Measurements from ENCODE around the gene GNB1.

DNA sequence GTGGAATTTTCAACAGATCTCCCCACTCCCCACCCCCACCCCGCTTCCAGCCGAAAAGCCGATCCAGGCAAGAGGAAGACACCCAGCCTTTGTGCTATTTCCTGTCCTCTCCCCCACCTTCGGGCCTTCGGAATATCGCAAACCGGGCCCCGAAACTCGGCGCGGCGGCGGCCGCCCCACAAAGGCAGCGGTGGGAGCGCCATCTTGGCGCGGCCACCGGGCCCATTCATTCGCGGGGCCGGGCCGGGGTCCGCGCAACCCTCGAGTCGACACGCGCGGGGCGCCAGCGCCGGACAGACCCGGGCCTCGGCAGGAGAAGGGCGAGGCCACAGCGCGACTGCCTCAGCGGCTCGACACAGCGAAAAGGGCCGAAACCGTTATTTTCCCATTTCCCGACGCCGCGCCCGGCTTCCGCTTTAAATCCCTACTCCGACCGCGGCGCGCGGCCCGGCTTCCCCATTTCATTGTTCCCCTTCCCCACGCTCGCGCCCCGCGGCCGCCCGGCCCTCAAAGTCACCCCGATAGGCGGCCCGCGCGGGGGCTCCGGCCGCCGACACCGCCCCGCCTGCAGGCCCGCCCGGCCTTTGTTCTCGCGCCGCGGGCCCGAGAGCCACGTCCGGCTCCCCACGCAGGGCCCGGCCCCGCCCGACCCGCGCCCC lies 911 bp downstream of the GNB1 start:
- TF ChIP-seq ZFP30 (CRISPR knock-in tag; IDR thresholded peaks at IDR 0.05) (no peak), CREB5 (CRISPR knock-in tag; IDR thresholded peaks at IDR 0.05; ENCODE audit: low read depth) (no peak), ZNF8 (CRISPR knock-in tag; IDR thresholded peaks at IDR 0.05) (no peak), RARB (CRISPR knock-in tag; IDR thresholded peaks at IDR 0.05) (no peak), TOX (CRISPR knock-in tag; IDR thresholded peaks at IDR 0.05; ENCODE audit: borderline replicate concordance) (no peak), TCF4 (CRISPR knock-in tag; IDR thresholded peaks at IDR 0.05; ENCODE audit: borderline replicate concordance) (no peak)

Measured in SK-N-SH treated with all-trans-retinoic acid at 6 μM for 48 hours (cell line).